OCI-LY3 (cell line): Measurements from ENCODE around the gene AOX1.
A peak's percentile ranks its signal among the peaks of the same experiment; 100 is the strongest.

Experiments
- H2AFZ ChIP-seq: fragments of 200-600, 300-600 bp; shearing (Covaris generic); 2 replicates; pipeline ENCODE4 v1.6.0; 2014; ENCODE audit warnings: antibody characterized with exemption, low read depth, low read length
- H3K27ac ChIP-seq: fragments of 200-600, 300-600 bp; sonication (generic); 2 replicates; pipeline ENCODE4 v1.5.1; 2014; ENCODE audit warnings: mild to moderate bottlenecking, low read length, moderate library complexity, mixed read lengths
- H3K27me3 ChIP-seq: fragments of 200-600, 300-600 bp; sonication (generic); 2 replicates; pipeline ENCODE4 v1.6.1; 2014; ENCODE audit warnings: low read depth, low read length, mixed read lengths
- H3K36me3 ChIP-seq: fragments of 200-600, 300-600 bp; sonication (generic); replicated peaks from 2 replicates; pipeline ENCODE3; 2014; ENCODE audit warnings: low read depth, low read length, mixed read lengths
- H3K4me1 ChIP-seq: fragments of 300-600, 200-600 bp; sonication (generic); 2 replicates; pipeline ENCODE4 v1.6.1; 2014; ENCODE audit warnings: low read length, mixed read lengths
- H3K4me2 ChIP-seq: fragments of 200-600, 300-600 bp; sonication (generic); 2 replicates; pipeline ENCODE4 v1.6.1; 2014; ENCODE audit warnings: low read length, mixed read lengths
- H3K4me3 ChIP-seq: fragments of 300-600, 200-600 bp; sonication (generic); 2 replicates; pipeline ENCODE4 v1.5.1; 2014; ENCODE audit warnings: antibody characterized with exemption, mild to moderate bottlenecking, low read length, moderate library complexity
- H3K79me2 ChIP-seq: fragments of 300-600, 200-600 bp; shearing (Covaris generic); 2 replicates; pipeline ENCODE4 v1.6.1; 2014; ENCODE audit warnings: mild to moderate bottlenecking, low read length, mixed read lengths
- H3K9ac ChIP-seq: fragments of 300-600, 200-600 bp; shearing (Covaris generic); 2 replicates; pipeline ENCODE4 v1.6.0; 2014; ENCODE audit warnings: mild to moderate bottlenecking, low read length, moderate library complexity
- H3K9me3 ChIP-seq: fragments of 200-600, 300-600 bp; shearing (Covaris generic); 2 replicates; pipeline ENCODE4 v1.6.1; 2014; ENCODE audit warnings: low read length, mixed read lengths; ENCODE audit not compliant: insufficient read depth
- H4K20me1 ChIP-seq: fragments of 200-600, 300-600 bp; sonication (generic); 2 replicates; pipeline ENCODE4 v1.6.1; 2016; ENCODE audit warnings: low read length, mixed read lengths; ENCODE audit not compliant: insufficient read depth
- EZH2phosphoT487 ChIP-seq: fragments of 200-600 bp; shearing (Covaris generic); IDR thresholded peaks from 2 replicates; pipeline ENCODE4 v1.6.1; 2018; ENCODE audit warnings: antibody characterized with exemption, mixed run types, low read depth
- TF ChIP-seq, protein P1 (sequence below): fragments of 200-600, 300-600 bp; sonication (generic); IDR thresholded peaks from 2 replicates; pipeline ENCODE4 v1.5.1; 2014; ENCODE audit warnings: antibody characterized with exemption, low read length, low read depth

The AOX1 gene

DNA sequence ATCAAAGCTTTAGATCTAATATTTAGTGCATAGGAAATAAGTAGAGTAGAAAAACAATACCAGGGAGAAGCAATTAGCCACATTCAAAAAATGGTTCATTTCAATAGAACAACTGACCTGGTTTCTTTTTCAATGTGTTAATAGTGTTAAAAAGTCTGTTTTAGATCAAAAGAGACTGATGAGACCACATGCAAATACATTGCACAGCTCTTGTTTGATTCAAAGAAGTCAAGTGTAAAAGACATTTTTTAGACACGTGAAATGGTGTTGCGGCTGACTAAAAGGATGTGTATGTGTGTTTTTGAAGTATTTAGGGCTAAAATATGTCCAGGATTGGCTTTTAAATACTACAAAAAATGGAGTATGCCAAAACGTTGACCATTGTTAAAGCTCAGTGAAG lies 1.2 kb upstream of the AOX1 start:
- Histone ChIP-seq H3K4me3 (no peak overlapping the region), H3K4me1 (no peaks in the 10 kb centered on the region), H2AFZ (no peak overlapping the region), H3K27ac (no peak overlapping the region), H3K9ac (no peak overlapping the region), H3K36me3 (no peaks in the 10 kb centered on the region), H4K20me1 (no peaks in the 10 kb centered on the region), H3K4me2 (no peak overlapping the region), H3K9me3 (no peaks in the 10 kb centered on the region), H3K27me3 (no peaks in the 10 kb centered on the region), H3K79me2 (no peaks in the 10 kb centered on the region)
- TF ChIP-seq EZH2phosphoT487, result no peak
- TF ChIP-seq, protein P1, sequence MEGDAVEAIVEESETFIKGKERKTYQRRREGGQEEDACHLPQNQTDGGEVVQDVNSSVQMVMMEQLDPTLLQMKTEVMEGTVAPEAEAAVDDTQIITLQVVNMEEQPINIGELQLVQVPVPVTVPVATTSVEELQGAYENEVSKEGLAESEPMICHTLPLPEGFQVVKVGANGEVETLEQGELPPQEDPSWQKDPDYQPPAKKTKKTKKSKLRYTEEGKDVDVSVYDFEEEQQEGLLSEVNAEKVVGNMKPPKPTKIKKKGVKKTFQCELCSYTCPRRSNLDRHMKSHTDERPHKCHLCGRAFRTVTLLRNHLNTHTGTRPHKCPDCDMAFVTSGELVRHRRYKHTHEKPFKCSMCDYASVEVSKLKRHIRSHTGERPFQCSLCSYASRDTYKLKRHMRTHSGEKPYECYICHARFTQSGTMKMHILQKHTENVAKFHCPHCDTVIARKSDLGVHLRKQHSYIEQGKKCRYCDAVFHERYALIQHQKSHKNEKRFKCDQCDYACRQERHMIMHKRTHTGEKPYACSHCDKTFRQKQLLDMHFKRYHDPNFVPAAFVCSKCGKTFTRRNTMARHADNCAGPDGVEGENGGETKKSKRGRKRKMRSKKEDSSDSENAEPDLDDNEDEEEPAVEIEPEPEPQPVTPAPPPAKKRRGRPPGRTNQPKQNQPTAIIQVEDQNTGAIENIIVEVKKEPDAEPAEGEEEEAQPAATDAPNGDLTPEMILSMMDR, result no peak

- Histone ChIP-seq H3K9ac (no peak overlapping the region), H3K27ac (no peak overlapping the region), H4K20me1 (no peaks in the 10 kb centered on the region), H3K4me1 (no peaks in the 10 kb centered on the region), H2AFZ (no peak overlapping the region), H3K36me3 (no peaks in the 10 kb centered on the region), H3K4me2 (0 out of 2 replicates have a peak overlapping the region, but pooled peaks have one; percentile 18), H3K79me2 (no peaks in the 10 kb centered on the region), H3K9me3 (no peaks in the 10 kb centered on the region), H3K27me3 (no peaks in the 10 kb centered on the region), H3K4me3 (peak overlapping the region; percentile 14; the same call in 1 of the 2 replicates)
- no peak for TF ChIP-seq EZH2phosphoT487
- TF ChIP-seq, protein P1, result no peak
Measured at GRCh38 chr2:200585340-200585729, 479 bp upstream of the AOX1 start.

- Histone ChIP-seq H3K9ac (no peak overlapping the region), H4K20me1 (no peaks in the 10 kb centered on the region), H3K79me2 (no peaks in the 10 kb centered on the region), H2AFZ (no peak overlapping the region), H3K36me3 (no peaks in the 10 kb centered on the region), H3K9me3 (no peaks in the 10 kb centered on the region), H3K27ac (no peak overlapping the region), H3K27me3 (0 out of 2 replicates have a peak, but pooled peaks cover 4% of the 10 kb centered on the region), H3K4me3 (no peak overlapping the region), H3K4me2 (no peak overlapping the region), H3K4me1 (no peaks in the 10 kb centered on the region)
- TF ChIP-seq, protein P1, result no peak
- no peak for TF ChIP-seq EZH2phosphoT487
Measured at GRCh38 chr2:200586644-200586975, 796 bp downstream of the AOX1 start.

DNA sequence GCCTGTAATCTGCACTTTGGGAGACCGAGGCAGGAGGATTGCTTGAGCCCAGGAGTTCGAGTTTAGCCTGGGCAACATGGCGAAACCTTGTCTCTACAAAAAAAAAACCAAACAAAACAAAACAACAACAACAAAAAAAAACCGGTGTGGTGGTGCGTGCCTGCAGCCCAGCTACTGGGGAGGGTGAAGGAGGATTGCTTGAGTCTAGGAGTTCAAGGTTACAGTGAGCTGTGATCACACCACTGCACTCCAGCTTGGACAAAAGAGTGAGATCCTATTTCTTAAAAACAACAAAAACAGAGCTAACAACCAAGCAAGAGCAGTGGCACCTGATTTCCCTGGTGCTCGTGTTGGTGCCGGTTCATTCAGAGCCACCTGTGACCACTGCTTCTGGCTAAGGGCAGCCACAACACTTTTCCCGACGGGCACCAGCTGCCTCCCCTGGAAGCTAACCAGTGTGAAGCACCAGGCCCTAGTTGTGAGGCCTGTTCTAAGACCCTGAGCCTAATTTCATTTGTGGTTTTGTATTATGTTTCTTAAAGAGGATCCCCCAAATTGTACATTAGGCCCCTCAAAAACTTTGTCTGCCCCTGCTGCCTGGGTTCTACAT lies 1.3 kb downstream of the AOX1 start:
- Histone ChIP-seq H3K36me3 (no peaks in the 10 kb centered on the region), H3K4me3 (no peak overlapping the region), H3K9ac (no peak overlapping the region), H3K4me2 (no peak overlapping the region), H3K79me2 (no peaks in the 10 kb centered on the region), H2AFZ (no peak overlapping the region), H4K20me1 (no peaks in the 10 kb centered on the region), H3K27me3 (0 out of 2 replicates have a peak, but pooled peaks cover 4% of the 10 kb centered on the region), H3K27ac (no peak overlapping the region), H3K9me3 (no peaks in the 10 kb centered on the region), H3K4me1 (no peaks in the 10 kb centered on the region)
- TF ChIP-seq EZH2phosphoT487, result no peak
- TF ChIP-seq, protein P1, result no peak
